VCaP (cell line): ENCODE results near the gene PPP1R2.

Source experiments
- H3K27ac ChIP-seq: fragments of 450-650 bp; 2 replicates; pipeline ENCODE4 v1.5.1; 2017
- TF ChIP-seq, protein P1 (sequence below): fragments of 450-650 bp; conservative IDR thresholded peaks from 2 replicates; pipeline ENCODE4 v1.5.1; 2017; ENCODE audit warnings: mild to moderate bottlenecking, moderate library complexity

PPP1R2 gene

DNA sequence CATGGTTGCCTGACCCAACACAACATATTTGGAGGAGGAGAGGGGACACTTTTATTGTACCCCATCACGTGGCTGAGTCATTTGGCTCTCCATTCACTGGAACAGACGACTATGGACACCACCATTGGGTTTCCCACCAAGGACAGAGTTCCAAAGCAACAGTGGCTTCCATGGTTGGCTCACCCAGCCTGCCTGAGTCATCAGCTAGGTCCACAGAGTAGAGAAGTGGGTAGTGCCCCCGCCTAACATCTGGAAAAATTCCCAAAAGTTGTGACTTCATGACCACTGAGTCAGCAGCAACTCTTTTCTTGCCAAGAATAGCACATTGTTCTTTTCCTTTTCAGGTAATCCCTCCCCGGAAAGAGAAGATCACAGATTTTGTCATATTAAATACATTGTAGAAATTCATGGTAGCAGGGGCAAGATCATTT is 3.0 kb upstream of the PPP1R2 start:
- TF ChIP-seq, protein P1, sequence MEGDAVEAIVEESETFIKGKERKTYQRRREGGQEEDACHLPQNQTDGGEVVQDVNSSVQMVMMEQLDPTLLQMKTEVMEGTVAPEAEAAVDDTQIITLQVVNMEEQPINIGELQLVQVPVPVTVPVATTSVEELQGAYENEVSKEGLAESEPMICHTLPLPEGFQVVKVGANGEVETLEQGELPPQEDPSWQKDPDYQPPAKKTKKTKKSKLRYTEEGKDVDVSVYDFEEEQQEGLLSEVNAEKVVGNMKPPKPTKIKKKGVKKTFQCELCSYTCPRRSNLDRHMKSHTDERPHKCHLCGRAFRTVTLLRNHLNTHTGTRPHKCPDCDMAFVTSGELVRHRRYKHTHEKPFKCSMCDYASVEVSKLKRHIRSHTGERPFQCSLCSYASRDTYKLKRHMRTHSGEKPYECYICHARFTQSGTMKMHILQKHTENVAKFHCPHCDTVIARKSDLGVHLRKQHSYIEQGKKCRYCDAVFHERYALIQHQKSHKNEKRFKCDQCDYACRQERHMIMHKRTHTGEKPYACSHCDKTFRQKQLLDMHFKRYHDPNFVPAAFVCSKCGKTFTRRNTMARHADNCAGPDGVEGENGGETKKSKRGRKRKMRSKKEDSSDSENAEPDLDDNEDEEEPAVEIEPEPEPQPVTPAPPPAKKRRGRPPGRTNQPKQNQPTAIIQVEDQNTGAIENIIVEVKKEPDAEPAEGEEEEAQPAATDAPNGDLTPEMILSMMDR = no peak
- no peak overlapping the region for H3K27ac ChIP-seq

DNA sequence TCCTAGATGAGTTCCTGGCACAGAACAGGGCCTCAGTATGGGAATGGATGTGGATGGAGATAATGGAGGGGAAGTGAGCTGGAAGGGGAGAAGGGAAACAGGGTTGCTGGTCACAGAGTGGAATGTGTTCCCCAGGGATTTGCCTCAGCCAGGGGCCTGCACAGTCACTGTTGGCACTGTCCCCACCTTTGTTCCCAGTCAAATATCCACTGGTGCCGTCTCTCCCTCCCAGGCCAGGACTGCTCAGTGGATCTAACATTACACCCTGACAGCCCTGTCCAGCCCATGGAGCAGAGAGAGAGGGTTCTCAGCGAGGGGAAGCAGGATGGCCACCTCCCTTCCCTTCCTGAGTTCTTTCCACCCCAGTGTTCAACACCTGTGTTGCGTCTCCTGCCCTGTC is 1.5 kb upstream of the PPP1R2 start:
- TF ChIP-seq, protein P1 = no peak
- H3K27ac ChIP-seq = no peak overlapping the region

DNA sequence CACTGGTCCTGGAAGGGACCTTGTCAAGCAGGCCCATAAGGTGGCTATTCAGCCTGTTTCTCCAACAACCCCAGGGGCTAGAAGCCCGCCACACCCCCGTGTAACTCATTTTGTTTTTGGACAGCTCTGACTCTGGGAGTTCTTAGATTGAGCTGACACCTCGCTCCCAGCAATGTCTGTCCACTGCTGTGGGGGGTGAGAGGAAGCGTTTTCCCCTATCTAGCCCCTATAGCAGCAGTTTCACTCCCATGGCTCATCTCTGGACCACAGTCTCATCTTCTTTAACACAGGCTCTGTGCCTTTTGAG is 1.1 kb upstream of the PPP1R2 start:
- TF ChIP-seq, protein P1 = no peak

DNA sequence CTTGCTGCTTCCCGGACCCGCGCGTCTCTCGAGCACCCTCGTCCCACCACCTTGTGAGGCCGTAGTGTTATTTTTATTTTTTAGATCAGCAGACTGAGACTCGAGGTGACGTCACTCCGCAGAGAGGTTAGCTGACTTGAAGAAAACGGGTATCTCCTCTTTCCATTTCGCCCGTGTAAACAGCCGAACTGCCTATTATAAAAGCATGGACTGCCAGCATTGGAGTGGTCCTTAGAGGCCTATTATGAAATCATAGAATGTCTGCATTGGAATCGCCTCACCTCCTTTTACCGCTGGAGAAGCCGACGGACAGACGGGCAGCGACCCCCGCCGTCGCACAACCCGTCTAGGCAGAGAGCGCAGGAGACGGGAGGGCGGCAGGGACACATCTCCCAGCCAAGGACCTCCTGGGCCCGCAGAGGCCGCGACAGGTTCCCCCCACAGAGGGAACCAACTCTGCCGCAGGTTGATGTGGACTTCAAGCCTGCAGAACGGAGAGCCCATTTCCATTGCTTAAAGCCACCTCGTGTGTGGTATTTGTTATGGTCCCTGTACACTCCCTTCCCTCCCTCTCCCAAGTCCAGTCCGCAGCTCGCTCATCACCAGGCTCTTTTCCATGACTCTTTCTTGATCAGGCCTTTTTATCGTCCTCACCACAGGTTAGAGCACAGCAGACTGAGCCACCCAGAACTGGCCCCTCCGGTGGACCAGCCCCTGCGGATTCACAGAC is 540 bp upstream of the PPP1R2 start:
- TF ChIP-seq, protein P1 = no peak
- peak overlapping the region; percentile 81 for H3K27ac ChIP-seq

More for the DNA sequence above, 1.1 kb upstream of the PPP1R2 start:
- H3K27ac ChIP-seq = no peak overlapping the region

DNA sequence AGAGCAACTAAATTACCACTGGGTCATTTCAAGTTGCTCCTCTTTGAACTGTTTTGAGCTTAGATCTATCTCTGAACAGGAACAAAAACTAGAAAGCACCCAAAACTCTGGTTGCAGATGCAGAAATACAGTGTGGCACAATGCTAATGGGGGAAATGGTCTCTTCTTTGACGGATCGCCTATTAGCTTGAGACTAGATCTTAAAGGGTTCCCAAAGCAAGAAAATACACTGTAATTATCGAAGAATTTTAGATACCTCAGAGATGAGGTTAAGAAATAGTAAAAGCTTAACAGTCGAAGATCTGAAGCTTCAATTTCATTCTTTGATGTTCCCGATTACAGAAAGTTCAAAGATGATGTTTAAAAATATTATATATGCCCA is 818 bp downstream of the PPP1R2 start:
- peak overlapping the region; percentile 81 for H3K27ac ChIP-seq
- TF ChIP-seq, protein P1 = no peak

DNA sequence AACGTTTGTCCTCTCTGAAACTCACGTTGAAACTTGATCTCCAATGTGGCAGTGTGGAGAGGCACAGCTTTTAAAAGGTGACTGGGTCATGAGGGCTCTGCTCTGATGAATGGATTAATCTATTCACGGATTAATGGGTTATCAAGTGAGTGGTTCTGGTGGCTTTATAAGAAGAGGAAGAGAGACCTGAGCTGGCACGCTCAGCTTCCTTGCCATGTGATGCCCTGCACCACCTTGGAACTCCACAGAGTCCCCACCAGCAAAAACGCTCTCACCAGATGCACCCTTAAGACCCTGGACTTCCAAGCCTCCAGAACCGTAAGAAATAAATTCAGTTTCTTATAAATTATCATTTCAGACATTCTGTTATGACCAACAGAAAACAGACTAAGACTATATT is 2.6 kb downstream of the PPP1R2 start:
- TF ChIP-seq, protein P1 = no peak
- H3K27ac ChIP-seq = no peak overlapping the region

DNA sequence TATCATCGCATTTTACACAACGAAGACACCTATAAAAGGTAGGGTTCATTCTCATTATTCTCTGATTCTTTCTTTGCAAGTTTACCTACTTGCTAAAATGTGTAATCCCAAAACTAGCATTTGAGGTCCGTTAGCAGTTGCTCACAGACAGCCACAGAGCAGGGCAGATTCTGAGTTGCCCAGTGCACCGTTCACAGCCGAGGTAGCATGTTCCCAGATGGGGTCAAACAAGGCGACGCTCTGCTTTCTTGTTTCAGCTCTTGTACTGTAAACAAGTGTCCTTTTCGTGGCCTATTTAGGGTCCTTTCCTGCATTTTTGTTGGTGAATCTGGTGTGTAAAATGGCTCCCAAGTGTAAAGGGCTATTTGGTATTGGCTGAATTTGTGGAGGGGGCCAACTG is 3.1 kb downstream of the PPP1R2 start:
- H3K27ac ChIP-seq = no peak overlapping the region
- TF ChIP-seq, protein P1 = no peak
